UCSD-AML1 (cell line): ENCODE results near the gene TMUB2.
"Not testable (repeated sequence)": the region's sequence is repeated elsewhere in the genome, so short reads cannot be mapped to it uniquely, and the experiment has no call there.

Source experiments
- DNase-seq: peaks from one replicate; lab custom pipeline; 2025; ENCODE audit not compliant: unreplicated experiment; lab: John Stamatoyannopoulos, UW

Gene TMUB2

DNA sequence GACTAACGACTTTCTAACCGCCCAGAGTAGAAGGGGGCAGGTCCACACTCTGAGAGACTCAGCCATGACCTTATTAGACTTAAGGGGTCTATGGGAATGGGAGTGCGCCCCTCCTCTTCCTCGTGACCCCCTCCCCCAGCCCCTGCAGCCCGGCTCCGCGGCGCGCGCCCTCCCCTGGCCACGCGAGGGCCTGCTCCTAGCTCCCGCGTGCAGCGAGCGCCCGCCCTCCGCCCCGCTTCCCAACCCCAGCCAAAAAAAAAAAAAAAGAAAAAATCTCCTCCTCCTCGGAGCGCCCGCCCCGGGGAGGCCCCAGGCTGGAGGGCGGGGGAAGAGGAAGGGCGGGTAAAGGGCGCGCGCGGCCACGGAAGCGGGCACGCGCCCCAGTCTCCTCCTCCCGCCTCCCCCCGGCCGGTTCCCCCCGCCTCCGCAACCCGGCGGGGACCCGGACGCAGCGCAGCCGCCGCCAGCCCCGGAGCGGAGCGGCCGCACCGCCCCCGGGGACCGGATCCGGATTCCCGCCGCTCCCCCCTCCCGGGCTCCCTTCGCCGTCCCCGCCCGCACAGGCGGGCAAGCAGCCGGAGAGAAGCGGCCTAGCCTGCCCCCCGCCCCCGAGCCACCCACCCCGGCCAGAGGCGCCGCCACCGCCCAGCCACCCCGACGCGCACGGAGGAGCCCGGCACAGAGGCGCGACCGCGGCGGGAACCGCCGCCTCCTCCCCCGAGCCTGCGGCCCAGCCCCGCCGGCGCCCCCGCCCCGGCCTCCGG lies 31.8 kb downstream of the TMUB2 start:
- DNase-seq = peak; percentile 91

- peak; percentile 78 for DNase-seq
These were observed 32.4 kb downstream of the TMUB2 start for GRCh38 chr17:44219108-44219615.

- DNase-seq = peak; percentile 79
These were observed 32.9 kb downstream of the TMUB2 start, which contains the start of gene UBTF for GRCh38 chr17:44219616-44220212. Gene UBTF (minus strand): TSS chr17:44219675. CDS start chr17:44218229, 1,446 bp downstream.

- DNase-seq = peak; percentile 62
These were observed 33.7 kb downstream of the TMUB2 start for GRCh38 chr17:44220213-44221083.

- peak; percentile 69 for DNase-seq
These were observed 34.5 kb downstream of the TMUB2 start for GRCh38 chr17:44221084-44221861.

DNA sequence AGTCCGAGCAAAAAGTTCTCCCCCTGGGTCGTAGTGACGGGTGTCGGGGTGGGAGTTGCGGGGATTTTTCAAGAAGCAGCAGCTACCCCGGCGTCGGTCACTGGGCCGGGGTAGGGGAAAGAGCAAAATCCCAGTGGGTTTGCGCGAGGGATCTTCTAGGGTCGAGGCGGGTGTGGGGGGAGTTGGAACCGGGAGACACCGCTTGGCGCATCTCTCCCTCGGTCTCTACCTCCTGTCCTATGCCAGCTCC lies 35.0 kb downstream of the TMUB2 start:
- no peak for DNase-seq

DNA sequence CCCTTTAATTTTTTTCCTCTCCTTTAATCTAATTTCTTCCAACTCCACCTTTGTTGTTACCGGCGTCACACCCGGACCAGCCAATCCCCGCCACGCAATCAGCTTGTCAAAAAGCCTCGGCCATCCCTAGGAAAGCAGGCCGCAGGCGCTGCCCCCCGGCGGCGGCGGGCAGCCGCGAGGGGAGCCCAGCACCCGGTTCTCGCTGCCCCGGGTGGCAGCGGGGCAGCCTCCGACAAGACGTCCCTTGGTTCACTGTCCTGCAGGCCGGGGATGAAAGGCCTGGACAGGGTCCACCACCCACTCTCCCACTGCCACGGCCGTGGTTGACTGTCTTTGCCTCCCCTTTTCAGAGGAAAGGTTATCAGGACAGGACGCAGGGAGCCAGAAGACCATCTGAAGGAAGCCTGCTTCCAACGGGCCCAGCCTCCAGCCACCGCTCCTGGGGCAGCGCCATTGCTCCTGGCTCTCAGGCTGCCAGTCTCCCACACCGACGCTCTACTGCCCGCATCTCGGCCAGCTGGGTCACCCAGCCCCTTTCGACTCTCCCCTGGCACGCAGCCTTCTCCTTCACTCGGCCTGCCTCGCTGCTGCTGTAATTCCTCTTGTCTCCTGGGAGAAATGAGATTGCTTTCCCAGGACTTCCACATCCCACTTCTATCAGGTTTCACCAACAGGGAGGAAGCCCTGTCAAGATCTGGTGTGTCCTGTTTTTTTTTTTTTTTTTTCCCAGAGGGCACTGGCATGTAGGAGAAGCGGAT lies 35.5 kb downstream of the TMUB2 start:
- DNase-seq = peak; percentile 78

DNA sequence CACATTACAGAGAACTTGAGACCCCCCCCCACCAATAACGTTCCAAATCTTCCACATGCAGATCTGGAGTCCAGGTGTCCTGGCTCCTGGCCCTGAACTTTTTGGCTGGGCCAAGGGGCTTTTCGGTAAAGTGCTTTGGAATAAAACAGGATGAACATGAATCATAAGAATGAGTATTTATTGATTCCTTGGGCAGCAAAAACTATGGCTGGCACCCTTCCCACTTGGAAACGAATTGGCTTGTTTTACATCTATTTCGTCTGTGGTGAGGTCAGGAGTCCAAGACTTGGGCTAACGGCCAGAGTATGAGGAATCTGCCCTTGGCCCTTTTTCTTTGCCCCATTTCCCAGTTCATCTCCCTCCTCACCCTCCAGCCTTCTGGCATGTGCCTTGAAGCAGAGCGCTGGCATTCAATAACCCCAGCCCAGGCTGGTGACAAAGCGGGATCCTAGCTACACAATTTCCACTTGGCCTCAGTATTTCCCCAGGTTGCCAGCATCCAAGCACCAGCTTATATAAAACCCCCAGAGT lies 36.8 kb downstream of the TMUB2 start:
- DNase-seq = no peak

DNA sequence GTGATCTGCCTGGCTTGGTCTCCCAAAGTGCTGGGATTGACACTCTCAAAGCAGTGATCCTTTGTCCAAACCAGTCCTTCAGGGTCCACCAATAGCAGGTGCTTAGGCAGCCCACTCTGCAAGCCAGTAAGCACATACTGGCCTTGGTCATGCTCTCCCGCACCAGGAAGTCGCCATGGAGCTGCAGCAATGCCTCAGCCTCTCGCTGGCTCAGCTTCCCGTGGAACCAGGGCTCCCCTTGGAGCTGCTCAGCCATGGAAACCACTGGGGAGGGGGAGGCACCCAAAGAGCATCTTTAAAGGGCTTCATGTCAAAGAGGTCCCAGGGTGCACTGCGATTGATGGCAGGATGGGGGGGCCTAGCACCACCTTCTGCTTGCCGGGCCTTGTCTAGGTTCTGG lies 42.3 kb downstream of the TMUB2 start:
- DNase-seq = no peak

- no peak for DNase-seq
These were observed 43.4 kb downstream of the TMUB2 start for GRCh38 chr17:44230140-44230539.

DNA sequence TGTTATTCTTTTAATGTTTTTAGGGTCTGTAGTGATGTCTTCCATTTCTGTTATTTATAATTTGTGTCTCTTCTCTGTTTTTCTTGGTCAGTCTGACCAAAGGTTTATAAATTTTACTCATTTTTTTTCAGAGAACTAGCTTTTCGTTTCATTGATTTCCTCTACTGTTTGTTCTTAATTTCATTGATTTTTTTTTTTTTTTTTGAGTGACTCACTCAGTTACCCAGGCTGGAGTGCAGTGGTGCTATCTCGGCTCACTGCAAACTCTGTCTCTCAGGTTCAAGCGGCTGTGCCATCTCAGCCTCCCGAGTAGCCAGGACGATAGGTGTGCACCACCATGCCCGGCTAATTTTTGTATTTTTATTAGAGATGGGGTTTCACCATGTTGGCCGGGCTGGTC lies 45.3 kb downstream of the TMUB2 start:
- no peak for DNase-seq

GRCh38 chr17:44233582-44233981 lies 46.8 kb downstream of the TMUB2 start:
- DNase-seq = no peak

DNA sequence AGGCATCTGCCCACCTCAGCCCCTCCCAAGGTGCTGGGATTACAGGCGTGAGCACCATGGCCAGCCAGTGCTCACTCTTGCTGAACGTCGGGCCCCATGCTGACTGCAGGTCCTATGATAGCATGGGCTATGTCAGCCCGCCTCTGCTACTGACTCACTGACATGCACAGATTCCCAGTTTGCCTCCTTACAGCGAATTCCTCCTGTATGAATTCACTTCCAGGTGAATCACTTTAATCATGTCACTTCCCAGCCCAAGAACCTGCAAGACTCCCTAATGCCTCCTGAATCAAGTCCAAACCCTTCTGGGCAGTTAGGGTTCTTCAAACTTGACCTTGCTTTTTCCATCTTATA lies 48.8 kb downstream of the TMUB2 start:
- no peak for DNase-seq

DNA sequence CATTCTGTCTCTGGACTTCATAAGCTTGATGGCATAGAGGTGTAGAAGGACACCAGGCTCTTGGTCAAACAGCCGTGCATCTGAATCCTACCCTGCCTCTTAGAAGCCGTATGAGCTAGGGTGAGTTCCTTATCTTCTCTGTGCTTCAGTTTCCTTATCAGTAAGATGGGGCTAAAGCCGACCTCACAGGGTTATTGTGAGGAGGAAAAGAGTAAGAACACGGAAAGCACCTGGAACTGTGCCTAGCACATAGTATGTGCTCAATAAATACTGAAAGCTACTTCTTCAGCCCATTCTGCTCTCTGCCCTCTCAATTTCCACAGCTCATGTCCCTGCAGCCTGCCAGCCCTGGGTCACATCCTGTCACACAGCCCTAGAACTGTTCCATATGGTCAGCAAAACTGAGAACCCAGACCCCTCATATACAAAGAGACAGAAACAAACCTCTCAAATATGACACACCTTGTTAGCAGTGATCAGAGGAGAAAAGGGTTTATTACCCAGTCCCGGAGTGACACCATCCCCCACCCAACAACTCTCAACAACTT lies 49.7 kb downstream of the TMUB2 start:
- DNase-seq = no peak

DNA sequence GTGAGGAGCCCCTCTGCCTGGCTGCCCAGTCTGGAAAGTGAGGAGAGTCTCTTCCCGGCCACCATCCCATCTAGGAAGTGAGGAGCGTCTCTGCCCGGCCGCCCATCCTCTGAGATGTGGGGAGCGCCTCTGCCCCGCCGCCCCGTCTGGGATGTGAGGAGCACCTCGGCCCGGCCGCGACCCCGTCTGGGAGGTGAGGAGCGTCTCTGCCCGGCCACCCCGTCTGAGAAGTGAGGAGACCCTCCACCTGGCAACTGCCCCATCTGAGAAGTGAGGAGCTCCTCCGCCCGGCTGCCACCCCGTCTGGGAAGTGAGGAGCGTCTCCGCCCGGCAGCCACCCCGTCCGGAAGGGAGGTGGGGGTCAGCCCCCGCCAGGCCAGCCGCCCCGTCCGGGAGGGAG lies 51.1 kb downstream of the TMUB2 start:
- not testable (repeated sequence) for DNase-seq

DNA sequence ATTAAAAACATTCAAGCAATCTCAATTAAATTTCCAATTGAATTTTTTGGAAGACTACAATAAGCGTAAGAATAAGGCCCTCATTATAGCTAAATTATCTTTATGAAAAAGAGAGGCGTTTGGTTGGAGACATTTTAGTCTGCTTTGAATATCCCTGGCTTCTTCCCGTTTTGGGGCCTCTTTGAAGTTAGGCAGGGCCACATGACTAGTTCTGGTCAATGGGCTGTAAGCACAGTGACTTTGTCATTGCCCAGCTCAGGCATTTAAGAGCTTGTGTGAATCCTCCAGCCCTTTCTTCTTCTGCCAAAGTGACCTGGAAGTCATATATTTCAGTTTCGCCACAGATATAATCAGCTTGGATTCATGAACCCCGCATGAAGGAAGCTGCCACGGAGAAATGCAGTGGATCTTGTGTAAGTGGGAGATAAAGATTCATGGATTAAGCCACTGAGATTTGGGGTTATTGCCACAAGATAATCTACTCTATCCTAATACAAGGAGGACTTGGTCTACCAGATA lies 54.4 kb downstream of the TMUB2 start:
- no peak for DNase-seq
